Pulmonary artery endothelial cell (primary cell): ENCODE results near the gene VARS2. TPM values are rescaled to one million over a fixed set of nuclear protein-coding genes. Genes with fewer than 3 reads are reported as not detected.

Experiments used
- DNase-seq: peaks from one replicate; pipeline ENCODE4 v3.0.0-alpha.2; 2011; ENCODE audit warnings: low read depth, low spot score
- total RNA-seq: library from RNA; depleted of rRNA; stranded (reverse); fragments of >200 nt; gene quantifications from 2 replicates; pipeline ENCODE4 v1.2.3, GENCODE V29; 2014

VARS2 gene
- total RNA-seq, 1 donor from 2014 or later, result 15.9 TPM

DNA sequence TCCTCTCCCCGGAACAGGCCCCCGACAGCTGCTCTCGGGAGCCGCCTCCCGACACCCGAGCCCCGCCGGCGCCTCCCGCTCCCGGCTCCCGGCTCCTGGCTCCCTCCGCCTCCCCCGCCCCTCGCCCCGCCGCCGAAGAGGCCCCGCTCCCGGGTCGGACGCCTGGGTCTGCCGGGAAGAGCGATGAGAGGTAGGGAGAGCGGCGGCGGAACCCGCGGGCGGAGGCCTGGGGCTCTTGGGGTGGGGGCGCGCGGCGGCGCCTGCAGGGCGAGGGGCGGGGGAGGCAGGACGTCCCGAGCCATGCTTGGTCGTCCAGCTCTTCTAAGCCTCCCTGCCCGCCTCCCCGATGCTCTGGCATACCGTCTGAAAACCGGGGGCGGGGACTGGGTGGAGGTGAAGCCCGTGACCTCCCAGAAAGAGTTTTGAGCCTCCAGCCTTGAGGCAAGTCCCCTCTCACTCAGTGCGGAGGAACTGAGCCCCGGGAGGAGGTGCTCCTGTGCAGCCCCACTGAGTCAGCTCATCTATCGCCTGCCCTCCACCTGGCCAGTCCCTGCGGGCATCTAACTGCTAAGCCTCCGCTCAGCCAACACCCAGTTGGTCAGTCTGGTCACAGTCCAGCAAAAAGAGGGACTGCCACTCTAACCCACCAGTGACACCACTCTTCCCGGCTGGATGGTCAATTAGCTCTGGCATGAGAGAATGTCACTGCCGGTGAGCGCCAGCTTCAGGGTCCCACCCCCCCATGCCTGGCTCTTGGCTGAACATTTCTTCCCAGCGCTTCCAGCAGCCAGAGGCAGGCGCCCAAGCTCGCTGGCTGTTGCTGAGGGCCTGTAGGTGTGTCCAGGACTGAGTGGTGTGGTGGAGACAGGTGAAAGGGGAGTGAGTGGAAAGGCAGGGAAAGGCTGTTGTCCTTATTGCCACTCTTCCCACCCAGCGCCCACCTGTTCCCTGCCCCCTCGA, 29.2 kb upstream of the VARS2 start:
- no peak for DNase-seq

DNA sequence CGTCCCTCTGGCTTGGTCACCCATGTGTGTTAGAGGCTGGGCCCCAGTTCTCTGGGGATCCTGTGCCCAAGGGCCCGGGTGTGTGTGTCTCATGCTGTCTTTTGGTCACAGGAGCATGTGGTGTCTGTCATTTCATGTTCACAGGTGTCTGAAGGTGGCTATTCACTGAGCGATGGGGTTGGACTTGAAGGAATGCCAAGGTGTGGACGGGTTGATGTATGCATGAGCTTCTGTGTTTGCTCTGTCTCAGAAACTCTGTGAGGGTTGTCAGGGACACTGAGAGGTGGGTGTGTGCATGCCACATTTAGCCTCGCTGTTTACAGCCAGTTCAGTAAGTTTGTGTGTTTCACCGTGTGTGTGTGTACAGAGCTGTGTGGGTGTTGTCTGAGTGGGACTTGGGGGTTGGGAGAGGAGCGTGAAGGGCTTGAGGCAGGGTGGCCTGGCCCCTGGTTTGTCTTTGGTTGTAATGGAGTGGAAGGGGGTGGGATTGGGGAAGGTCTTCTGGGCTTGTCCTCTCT, 28.5 kb upstream of the VARS2 start:
- no peak for DNase-seq

DNA sequence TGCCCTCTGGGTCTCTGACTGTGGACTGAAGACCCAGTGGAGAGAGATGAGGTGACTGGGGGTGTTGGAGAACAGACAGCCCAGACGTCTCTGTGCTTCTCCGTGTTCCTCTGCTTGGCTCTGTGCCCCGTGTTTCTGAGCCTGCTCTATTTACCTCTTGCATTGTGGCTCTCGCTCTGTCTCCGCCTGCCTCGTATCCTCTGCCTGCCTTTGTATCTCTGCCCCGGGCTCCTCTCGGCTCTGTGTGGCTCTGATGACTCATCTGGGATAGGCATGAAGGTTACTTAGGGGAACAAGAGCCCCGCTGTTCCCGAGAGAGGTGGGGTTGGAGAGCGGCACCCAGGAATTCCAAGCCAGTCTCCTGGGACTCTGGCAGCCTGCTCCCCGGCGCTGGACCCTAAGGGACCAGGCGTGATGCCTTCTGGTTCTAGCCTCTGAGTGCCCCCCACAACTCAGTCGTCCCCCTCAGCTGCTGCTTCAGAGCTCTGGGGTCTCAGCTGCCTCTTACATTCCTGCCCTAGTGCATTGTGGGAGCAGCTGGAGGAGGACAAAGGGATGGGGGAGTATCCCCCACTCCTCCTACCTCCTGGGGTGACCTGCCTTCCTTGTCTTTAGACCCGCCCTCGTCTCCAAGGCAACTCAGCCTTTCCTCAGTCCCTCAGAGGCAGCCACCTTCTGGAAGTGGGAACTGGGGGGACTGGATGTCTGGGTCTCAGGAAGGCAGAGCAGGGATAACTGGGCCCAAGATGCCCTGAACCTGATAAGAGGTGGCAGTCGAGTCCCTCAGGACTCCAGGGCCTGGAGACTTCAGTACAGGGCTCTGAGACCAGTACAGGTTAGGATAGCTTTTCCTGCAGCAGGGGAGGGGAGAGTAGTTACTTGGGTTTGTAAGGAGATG, 27.8 kb upstream of the VARS2 start:
- DNase-seq, result no peak

GRCh38 chr6:30886897-30887255, 27.2 kb upstream of the VARS2 start:
- no peak for DNase-seq

DNA sequence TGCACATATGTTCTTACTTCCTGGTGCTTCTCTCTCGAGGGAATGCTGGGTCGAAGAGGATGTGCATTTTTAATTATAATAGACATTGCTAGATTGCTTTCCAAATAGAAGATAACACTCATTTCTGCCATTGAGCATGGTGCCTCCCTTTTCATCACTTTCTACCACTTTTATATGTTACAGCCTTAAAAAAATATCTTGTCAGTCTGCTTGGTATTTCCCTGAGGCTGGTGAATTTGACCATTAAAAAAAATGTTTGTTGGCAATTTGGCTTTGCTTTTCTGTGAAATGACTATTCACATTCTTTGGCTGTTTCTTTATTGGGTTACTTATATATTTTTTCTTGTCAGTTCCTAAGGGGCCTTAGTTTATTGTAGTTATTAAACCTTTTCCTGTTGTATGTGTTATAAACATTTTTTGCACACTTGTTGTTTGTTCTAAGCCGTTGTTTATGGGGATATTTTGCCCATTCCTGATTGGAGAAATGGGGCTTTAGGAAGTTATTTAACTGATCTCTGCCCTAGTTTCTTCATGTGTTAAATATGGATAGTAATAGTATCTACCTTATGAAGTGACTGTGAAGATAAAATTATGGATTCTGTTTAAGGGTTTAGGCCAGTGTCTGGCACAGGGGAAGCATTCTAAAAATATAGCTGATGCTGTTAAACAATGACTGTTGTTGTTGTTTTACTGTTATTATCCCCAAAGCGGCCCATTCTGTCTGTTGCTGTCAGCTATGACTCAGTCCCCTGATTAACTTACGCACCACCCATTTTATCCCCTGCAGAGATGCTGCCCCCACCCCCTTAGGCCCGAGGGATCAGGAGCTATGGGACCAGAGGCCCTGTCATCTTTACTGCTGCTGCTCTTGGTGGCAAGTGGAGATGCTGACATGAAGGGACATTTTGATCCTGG, 25.9 kb upstream of the VARS2 start:
- DNase-seq, result no peak

GRCh38 chr6:30888816-30889495, 25.1 kb upstream of the VARS2 start:
- DNase-seq, result no peak

DNA sequence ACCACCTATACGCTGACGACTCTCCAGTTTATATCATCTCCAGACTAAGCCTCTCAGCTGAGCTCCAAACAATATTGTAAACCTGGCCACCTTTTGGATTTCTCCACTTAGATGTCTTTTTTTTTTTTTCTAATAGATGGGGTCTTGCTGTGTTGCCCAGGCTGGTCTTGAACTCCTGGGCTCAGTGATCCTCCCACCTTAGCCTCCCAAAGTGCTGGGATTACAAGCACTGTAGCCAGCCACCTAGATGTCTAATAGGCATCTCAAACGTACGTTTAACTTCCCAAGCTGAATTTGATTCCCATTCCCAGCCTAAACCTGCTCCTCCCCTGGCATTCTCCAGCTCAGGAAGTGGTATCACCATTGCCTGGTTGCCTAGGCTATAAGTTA, 24.5 kb upstream of the VARS2 start:
- no peak for DNase-seq

GRCh38 chr6:30889921-30890645, 24.0 kb upstream of the VARS2 start:
- DNase-seq, result no peak

- no peak for DNase-seq
Measured at GRCh38 chr6:30890646-30891449, 23.2 kb upstream of the VARS2 start.

DNA sequence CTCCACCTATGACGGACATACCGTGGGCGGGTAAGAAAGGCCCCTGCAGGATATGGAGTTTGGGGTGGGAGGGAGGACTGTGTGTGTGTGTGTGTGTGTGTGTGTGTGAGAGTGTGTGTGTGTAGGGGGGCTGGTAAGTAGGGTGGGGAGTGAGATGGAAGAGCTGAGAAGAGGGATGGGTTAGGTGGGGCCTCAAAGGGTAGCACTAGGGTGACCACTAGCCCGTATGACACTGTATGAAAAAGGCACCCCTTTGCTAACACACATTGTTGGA, 22.7 kb upstream of the VARS2 start:
- no peak for DNase-seq

DNA sequence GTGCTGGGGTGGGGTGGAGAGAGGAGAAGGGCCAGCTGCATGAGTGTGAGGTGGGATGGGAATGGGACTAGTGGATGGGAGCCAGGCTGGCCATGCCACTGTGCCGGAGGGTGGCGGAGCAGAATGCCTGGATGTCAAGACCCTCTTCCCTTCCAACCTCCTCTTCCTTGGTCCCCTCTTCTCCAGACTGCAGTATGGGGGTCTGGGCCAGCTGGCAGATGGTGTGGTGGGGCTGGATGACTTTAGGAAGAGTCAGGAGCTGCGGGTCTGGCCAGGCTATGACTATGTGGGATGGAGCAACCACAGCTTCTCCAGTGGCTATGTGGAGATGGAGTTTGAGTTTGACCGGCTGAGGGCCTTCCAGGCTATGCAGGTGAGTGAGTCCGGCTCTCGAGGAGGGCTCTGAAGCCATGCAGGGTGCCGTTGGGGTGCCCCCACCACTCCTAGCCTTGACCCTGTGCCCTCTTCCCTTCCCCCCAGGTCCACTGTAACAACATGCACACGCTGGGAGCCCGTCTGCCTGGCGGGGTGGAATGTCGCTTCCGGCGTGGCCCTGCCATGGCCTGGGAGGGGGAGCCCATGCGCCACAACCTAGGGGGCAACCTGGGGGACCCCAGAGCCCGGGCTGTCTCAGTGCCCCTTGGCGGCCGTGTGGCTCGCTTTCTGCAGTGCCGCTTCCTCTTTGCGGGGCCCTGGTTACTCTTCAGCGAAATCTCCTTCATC, 22.1 kb upstream of the VARS2 start:
- no peak for DNase-seq

DNA sequence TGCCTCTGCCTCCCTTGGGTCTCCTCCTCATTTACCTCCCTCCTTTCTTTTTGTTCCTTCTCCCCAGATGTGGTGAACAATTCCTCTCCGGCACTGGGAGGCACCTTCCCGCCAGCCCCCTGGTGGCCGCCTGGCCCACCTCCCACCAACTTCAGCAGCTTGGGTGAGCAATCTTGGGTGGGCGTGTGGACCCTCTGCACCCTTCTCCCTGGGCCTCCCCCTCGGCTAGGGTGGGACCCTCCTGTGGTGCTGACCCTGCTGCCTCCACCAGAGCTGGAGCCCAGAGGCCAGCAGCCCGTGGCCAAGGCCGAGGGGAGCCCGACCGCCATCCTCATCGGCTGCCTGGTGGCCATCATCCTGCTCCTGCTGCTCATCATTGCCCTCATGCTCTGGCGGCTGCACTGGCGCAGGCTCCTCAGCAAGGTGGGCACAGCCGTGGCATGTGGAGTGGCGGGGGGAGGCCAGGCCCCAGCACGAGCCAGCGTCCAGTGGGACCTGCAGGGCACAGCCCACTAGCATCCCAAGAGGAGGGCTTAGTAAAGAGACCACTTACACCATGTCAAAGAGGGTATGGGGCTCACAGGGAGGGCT, 20.9 kb upstream of the VARS2 start:
- DNase-seq, result no peak

DNA sequence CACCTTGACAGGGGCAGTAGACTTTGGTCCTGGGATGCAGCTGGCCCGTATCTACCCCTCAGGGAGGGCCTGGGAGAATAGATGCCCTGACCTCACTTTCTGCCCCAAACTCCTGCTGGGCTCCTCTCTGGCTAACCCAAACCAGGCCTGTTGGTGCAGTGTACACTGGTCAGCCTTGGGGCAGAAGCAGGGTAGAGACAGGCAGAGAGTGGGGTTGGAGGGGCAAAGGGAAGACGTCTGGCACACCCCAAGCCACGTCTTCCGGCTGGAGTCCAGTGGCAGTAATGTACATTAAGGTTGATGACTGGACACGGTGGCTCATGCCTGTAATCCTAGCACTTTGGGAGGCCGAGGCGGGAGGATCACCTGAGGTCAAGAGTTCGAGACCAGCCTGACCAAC, 20.4 kb upstream of the VARS2 start:
- no peak for DNase-seq

DNA sequence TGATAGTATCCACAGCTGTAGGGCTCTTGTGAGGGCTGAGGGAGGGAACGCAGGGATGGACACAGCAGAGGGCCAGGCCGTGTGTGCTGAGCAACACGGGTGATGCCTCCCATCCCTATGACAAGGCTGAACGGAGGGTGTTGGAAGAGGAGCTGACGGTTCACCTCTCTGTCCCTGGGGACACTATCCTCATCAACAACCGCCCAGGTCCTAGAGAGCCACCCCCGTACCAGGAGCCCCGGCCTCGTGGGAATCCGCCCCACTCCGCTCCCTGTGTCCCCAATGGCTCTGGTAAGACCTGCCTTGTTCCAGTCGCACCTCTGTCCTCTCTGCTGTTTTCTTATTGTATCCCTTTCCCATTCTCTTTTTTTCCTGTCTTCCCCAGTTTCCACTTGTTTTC, 19.7 kb upstream of the VARS2 start:
- DNase-seq, result no peak

DNA sequence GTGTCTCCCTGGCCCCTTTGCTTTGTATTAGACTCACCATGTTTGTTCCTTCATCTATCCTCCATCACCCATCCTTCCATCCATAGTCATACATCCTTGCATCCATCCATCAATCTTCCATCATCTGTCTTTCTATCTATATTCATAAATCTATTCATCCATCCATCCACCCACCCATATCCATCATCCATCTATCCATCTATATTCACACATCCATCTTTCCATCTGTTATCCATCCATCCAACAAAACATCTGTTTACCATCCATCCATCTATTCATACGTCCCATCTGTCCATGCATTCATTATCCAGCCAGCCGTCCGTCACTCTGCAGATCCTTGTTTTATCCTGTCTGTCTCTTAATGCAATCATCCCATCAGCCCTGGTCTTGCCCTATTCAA, 19.1 kb upstream of the VARS2 start:
- DNase-seq, result no peak

DNA sequence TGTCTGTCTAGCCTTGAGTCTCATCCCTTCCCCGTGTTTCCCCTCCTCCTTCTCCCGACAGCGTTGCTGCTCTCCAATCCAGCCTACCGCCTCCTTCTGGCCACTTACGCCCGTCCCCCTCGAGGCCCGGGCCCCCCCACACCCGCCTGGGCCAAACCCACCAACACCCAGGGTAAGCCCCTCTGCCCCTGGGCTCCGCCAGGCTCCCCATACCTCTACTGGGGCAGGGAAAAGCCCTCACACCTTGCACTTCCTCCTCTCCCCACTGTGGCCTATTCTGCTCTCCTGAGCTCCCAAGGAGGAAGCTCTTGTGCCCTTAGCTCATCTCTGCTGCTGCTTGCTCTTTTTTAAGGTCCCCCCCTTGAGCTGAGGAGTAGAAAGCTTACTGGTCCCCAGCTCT, 18.7 kb upstream of the VARS2 start:
- DNase-seq, result no peak

GRCh38 chr6:30896541-30896940, 17.5 kb upstream of the VARS2 start:
- DNase-seq, result no peak

DNA sequence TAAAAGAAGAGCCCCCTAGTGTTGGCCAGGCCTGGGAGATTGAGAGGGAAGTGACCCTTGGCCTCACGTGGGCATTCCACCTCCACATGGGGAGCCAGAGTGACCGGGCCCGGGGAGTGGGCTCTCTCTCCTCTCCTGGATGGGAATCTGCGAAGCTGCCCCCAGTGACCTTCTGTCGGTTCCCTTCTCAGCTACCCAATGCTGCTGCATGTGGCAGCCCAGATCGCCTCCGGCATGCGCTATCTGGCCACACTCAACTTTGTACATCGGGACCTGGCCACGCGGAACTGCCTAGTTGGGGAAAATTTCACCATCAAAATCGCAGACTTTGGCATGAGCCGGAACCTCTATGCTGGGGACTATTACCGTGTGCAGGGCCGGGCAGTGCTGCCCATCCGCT, 16.2 kb upstream of the VARS2 start:
- no peak for DNase-seq
